ENCODE results near the gene KPNA2. TPM values are rescaled to one million over a fixed set of nuclear protein-coding genes. Genes with fewer than 3 reads are reported as not detected.
"Not testable (repeated sequence)": the region's sequence is repeated elsewhere in the genome, so short reads cannot be mapped to it uniquely, and the experiment has no call there.

KPNA2 gene
- total and polyA plus RNA-seq, 11 donors = 10.6 to 50.7 (median 20.4) TPM

- TF ChIP-seq POLR2A (IDR thresholded peaks at IDR 0.05) = no peak
- TF ChIP-seq, protein P1, sequence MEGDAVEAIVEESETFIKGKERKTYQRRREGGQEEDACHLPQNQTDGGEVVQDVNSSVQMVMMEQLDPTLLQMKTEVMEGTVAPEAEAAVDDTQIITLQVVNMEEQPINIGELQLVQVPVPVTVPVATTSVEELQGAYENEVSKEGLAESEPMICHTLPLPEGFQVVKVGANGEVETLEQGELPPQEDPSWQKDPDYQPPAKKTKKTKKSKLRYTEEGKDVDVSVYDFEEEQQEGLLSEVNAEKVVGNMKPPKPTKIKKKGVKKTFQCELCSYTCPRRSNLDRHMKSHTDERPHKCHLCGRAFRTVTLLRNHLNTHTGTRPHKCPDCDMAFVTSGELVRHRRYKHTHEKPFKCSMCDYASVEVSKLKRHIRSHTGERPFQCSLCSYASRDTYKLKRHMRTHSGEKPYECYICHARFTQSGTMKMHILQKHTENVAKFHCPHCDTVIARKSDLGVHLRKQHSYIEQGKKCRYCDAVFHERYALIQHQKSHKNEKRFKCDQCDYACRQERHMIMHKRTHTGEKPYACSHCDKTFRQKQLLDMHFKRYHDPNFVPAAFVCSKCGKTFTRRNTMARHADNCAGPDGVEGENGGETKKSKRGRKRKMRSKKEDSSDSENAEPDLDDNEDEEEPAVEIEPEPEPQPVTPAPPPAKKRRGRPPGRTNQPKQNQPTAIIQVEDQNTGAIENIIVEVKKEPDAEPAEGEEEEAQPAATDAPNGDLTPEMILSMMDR (IDR thresholded peaks at IDR 0.05) = peak; percentile 48 to 75 (median 62)
- no peaks in the 10 kb centered on the region for H3K9me3 ChIP-seq
- intact Hi-C loops (cut with DNase I) = no loop called here
- H3K27me3 ChIP-seq = no peaks in the 10 kb centered on the region
- peak; percentile 38 to 80 (median 48) for DNase-seq
- peak; percentile 32 to 81 (median 79) for ATAC-seq
- 42 to 49% (median 44%) methylated on average over 19 to 20 of the region's 20 CpGs for WGBS, 4 donors
- peaks cover 0 to 3% (median 0%) of the 10 kb centered on the region in 12 donors for H3K4me1 ChIP-seq
- H3K36me3 ChIP-seq = no peaks in the 10 kb centered on the region
- peak overlapping the region in 2 of 12 donors; percentile 3 to 8 for H3K4me3 ChIP-seq
- no peak overlapping the region for H3K27ac ChIP-seq
Measured at GRCh38 chr17:68011199-68011665, 24.3 kb upstream of the KPNA2 start.

DNA sequence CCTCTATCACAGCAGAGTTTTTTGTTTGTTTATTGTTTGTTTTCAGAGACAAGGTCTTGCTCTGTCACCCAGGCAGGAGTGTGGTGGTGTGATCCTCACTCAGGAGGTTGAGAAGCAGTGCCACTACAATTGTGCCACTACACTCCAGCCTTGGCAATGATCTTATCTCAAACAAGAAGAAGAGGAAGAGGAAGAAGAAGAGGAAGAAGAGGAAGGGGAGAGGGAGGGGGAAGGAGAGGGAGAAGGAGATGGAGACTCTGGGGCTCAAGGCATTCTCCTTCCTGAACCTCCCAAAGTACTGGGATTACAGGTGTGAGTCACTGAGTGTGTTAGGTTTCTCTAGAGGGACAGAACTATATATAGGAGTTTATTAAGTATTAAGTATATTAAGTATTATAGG is 22.1 kb upstream of the KPNA2 start:
- ATAC-seq = no peak
- no peak overlapping the region for H3K27ac ChIP-seq
- no peaks in the 10 kb centered on the region for H3K4me1 ChIP-seq
- H3K9me3 ChIP-seq = no peaks in the 10 kb centered on the region
- intact Hi-C loops (cut with DNase I) = no loop called here
- no peaks in the 10 kb centered on the region for H3K27me3 ChIP-seq
- no peak for DNase-seq
- no peak overlapping the region for H3K4me3 ChIP-seq
- TF ChIP-seq, protein P1 (IDR thresholded peaks at IDR 0.05) = no peak
- no peak for TF ChIP-seq POLR2A (IDR thresholded peaks at IDR 0.05)
- no peaks in the 10 kb centered on the region for H3K36me3 ChIP-seq

DNA sequence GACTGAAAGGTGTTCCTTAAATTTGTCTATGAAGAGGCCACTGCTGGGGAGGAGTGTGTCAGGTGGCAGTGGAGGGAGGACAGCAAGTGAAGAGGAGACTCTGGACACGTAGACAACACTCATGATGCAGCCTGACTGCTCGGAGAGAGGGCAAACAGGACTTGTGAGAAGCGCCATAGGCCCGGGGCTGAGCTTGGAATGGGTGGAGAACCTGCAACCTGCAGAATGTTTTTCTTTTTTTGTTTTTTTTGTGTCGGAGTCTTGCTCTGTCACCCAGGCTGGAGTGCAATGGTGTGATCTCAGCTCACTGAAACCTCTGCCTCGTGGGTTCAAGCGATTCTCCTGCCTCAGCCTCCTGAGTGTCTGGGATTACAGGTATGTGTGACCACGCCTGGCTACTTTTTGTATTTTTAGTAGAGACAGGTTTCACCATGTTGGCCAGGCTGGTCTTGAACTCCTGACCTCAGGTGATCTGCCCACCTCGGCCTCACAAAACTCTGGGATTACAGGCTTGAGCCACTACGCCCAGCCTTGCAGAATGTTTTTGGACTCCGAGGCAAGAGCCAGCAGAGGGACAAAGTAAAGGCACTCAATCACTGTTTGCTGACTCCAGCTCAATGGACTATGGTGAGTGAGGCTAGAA is 20.3 kb upstream of the KPNA2 start:
- no peaks in the 10 kb centered on the region for H3K9me3 ChIP-seq
- no peaks in the 10 kb centered on the region for H3K36me3 ChIP-seq
- no peak overlapping the region for H3K27ac ChIP-seq
- intact Hi-C loops (cut with DNase I) = no loop called here
- H3K27me3 ChIP-seq = no peaks in the 10 kb centered on the region
- H3K4me1 ChIP-seq = peaks cover 0 to 2% (median 0%) of the 10 kb centered on the region in 12 donors
- no peak for DNase-seq
- TF ChIP-seq, protein P1 (IDR thresholded peaks at IDR 0.05) = no peak
- no peak for TF ChIP-seq POLR2A (IDR thresholded peaks at IDR 0.05)
- H3K4me3 ChIP-seq = no peak overlapping the region
- ATAC-seq = no peak
- WGBS, 4 donors = 90 to 92% (median 91%) methylated on average over 11 of the region's 11 CpGs

- intact Hi-C loops (cut with DNase I) = no loop called here
- Histone ChIP-seq H3K27ac (no peak overlapping the region), H3K9me3 (no peaks in the 10 kb centered on the region), H3K4me3 (no peak overlapping the region), H3K4me1 (peaks cover 0 to 7% (median 5%) of the 10 kb centered on the region in 12 donors), H3K27me3 (no peaks in the 10 kb centered on the region), H3K36me3 (no peaks in the 10 kb centered on the region)
- 92 to 95% (median 94%) methylated on average over 2 of the region's 2 CpGs for WGBS, 4 donors
- ATAC-seq = no peak
- no peak for DNase-seq
- TF ChIP-seq, protein P1 (IDR thresholded peaks at IDR 0.05) = no peak
- no peak for TF ChIP-seq POLR2A (IDR thresholded peaks at IDR 0.05)
Measured at GRCh38 chr17:68016838-68017237, 18.7 kb upstream of the KPNA2 start.

DNA sequence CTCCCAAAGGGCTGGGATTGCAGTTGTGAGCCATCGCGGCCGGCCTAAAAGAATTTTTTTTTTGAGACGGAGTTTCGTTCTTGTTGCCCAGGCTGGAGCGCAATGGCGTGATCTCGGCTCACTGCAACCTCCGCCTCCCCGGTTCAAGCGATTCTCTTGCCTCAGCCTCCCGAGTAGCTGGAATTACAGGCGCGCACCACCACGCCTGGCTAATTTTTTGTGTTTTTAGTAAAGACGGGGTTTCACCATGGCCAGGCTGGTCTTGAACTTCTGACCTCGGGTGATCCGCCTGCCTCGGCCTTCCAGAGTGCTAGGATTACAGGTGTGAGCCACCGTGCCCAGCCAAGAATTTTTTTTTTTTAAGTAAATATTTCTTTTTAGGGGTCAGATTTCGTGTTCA is 17.0 kb upstream of the KPNA2 start:
- not testable (repeated sequence) for H3K9me3 ChIP-seq, DNase-seq, H3K27me3 ChIP-seq, H3K4me1 ChIP-seq, H3K36me3 ChIP-seq, H3K27ac ChIP-seq, ATAC-seq, H3K4me3 ChIP-seq
- 94 to 96% (median 94%) methylated on average over 21 of the region's 21 CpGs for WGBS, 4 donors
- intact Hi-C loops (cut with DNase I) = loop anchor here in 1 of 10 donors (2.0 kb wide), 1 partner anchor 26 kb away; no protein-coding TSS in a partner anchor

Data from heart left ventricle (tissue), 16 donors.